Adrenal gland (tissue), 12 donors: Measurements from ENCODE around the gene LAMTOR1. TPM values are rescaled to one million over a fixed set of nuclear protein-coding genes. Genes with fewer than 3 reads are reported as not detected.

Experiments
- DNase-seq, 7 donors: peaks; one replicate each; pipeline ENCODE4 v3.0.0-alpha.2; 2019 to 2020
- H3K27ac ChIP-seq, 5 donors: fragments of 200-600 bp; sonication (generic) in 4 of 5; 1 replicate in 3 of 5; 2 replicates in 2 of 5; pipeline versions ENCODE4 v1.5.1 to v1.8.0; 2016 to 2020; ENCODE audit warnings: mild to moderate bottlenecking in 1 of 5
- H3K27me3 ChIP-seq: fragments of 200-600 bp; 2 replicates; pipeline ENCODE4 v1.8.0; 2021
- H3K36me3 ChIP-seq, 2 donors: fragments of 200-600 bp; replicated peaks in 1 of 2; 1 replicate in 1 of 2; 2 replicates in 1 of 2; pipeline versions ENCODE4 v1.5.1 to v1.8.0; 2018 to 2022
- H3K4me1 ChIP-seq, 2 donors: fragments of 200-600 bp; replicated peaks in 1 of 2; 1 replicate in 1 of 2; 2 replicates in 1 of 2; pipeline versions ENCODE4 v1.5.1 to v1.8.0; 2018 to 2021
- H3K4me3 ChIP-seq, 4 donors: fragments of 200-600 bp; sonication (generic) in 3 of 4; one replicate each; pipeline ENCODE4 v1.5.1; 2016 to 2018
- H3K9me3 ChIP-seq, 3 donors: fragments of 200-600 bp; sonication (generic) in 1 of 3; replicated peaks in 1 of 3; 1 replicate in 2 of 3; 2 replicates in 1 of 3; pipeline versions ENCODE4 v1.5.1 to v1.8.0; 2016 to 2021
- CTCF ChIP-seq, 6 experiments: fragments of 450-650 bp in 4 of 6; fragments of 200-600 bp in 2 of 6; sonication (generic) in 1 of 6; IDR thresholded peaks; 1 replicate in 5 of 6; 2 replicates in 1 of 6; pipeline versions ENCODE4 v1.5.1 to v1.8.0; 2016 to 2021; ENCODE audit warnings: antibody characterized with exemption in 6 of 6, mild to moderate bottlenecking in 2 of 6, moderate library complexity in 1 of 6
- POLR2A ChIP-seq, 2 donors: fragments of 450-650 bp; IDR thresholded peaks; one replicate each; pipeline ENCODE4 v1.6.1; 2017; ENCODE audit warnings: antibody characterized with exemption in 2 of 2, mild to moderate bottlenecking in 2 of 2, moderate library complexity in 1 of 2
- WGBS, 4 donors: extraction: QIAGEN DNeasy Blood & Tissue Kit in 2 of 4; methylation state at CpG; one replicate each; pipeline versions ENCODE4 v1.1.5 to v1.1.7; 2013 to 2017; 5-methylcytosine and 5-hydroxymethylcytosine counted together
- intact Hi-C, 2 donors: fragments of 100-400 bp; cut with DNase I; formaldehyde crosslinking; loops; one replicate each; pipeline versions ENCODE4 v1.14.1 to v1.15.0; 2022 to 2023
- polyA plus RNA-seq, 3 donors: library from polyadenylated mRNA; stranded (reverse); fragments of 200-250 nt in 2 of 3; fragments of 350-450 nt in 1 of 3; fragmentation: Illumina TruSeq in 1 of 3; extraction: RNeasy Lipid Tissue Mini Kit (QIAGEN cat#74804) in 1 of 3; gene quantifications; one replicate each; pipeline ENCODE4 v1.2.3, GENCODE V29; 2013 to 2014
- total RNA-seq, 9 donors: library from RNA; depleted of rRNA in 4 of 9; stranded (reverse); fragments of >200 nt in 4 of 9; fragments of 120-200 nt in 1 of 9; fragmentation: NEBNext Ultra II Directional in 1 of 9; extraction: Animal tissue kit (Norgen Biotek cat#: 25700) in 1 of 9; gene quantifications; one replicate each; pipeline versions ENCODE4 v1.1.0 to v1.2.4, GENCODE V29; 2013 to 2023
- donor health status: healthy with polysubstance abuse.
- donor health status: Bipolar disorder and iron deficiency.
- donor health status: DM: yes; HTN: yes; CAD: no.
- donor health status: DM: no; HTN: no; CAD: no.
- donor health status: DM: no; HTN: no; CAD: no.
- donor health status: DM: yes; HTN: yes; CAD: no.

Gene LAMTOR1
- total and polyA plus RNA-seq, 12 donors, result 86.1 to 297 (median 138) TPM

DNA sequence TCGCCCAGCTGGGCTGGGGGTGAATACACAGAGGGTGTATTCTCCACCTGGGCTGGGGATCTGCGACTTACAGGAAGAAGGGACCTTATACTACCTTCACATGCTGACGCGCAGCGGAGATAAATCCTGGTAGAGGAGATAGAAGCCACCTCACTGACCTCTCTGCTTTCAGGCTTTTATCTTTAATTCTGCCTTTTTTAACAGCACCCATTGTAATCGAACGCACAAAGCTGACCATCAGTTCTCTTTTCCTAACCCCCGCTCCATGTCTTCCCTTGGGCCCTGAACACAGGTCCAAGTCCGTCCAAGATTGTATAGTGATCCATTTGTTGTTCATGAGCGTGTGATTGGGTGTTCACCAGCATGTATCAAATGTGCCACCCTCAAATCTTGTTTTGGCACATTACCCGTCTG is 664 bp upstream of the LAMTOR1 start:
- 78 to 85% (median 81%) methylated on average over 11 of the region's 11 CpGs for WGBS, 4 donors
- Histone ChIP-seq H3K27me3 (no peaks in the 10 kb centered on the region), H3K9me3 (no peaks in the 10 kb centered on the region), H3K27ac (peak overlapping the region in 4 of 5 donors; percentile 71 to 95 (median 86)), H3K4me1 (peaks cover 35 to 41% of the 10 kb centered on the region in 2 donors), H3K4me3 (peak overlapping the region in 2 of 4 donors; percentile 91), H3K36me3 (peaks cover 0 to 6% of the 10 kb centered on the region in 2 donors)
- TF ChIP-seq POLR2A (IDR thresholded peaks at IDR 0.05), result no peak
- peak in 1 of 6 experiments; percentile 35 for TF ChIP-seq CTCF (IDR thresholded peaks at IDR 0.05)
- intact Hi-C loops, result loop anchor here in 1 of 2 donors (10.0 kb wide), 1 partner anchor 331 kb away; the partner anchor contains the start of gene CLPB
- DNase-seq, result no peak

GRCh38 chr11:72102631-72102945 is 509 bp downstream of the LAMTOR1 start:
- Histone ChIP-seq H3K27me3 (no peaks in the 10 kb centered on the region), H3K27ac (peak overlapping the region in 4 of 5 donors; percentile 83 to 95 (median 92)), H3K4me1 (peaks cover 35 to 41% of the 10 kb centered on the region in 2 donors), H3K36me3 (peaks cover 0 to 18% of the 10 kb centered on the region in 2 donors), H3K4me3 (peak overlapping the region; percentile 58 to 91 (median 82)), H3K9me3 (no peaks in the 10 kb centered on the region)
- TF ChIP-seq POLR2A (IDR thresholded peaks at IDR 0.05), result no peak
- no peak for TF ChIP-seq CTCF (IDR thresholded peaks at IDR 0.05)
- intact Hi-C loops, result loop anchor here in 1 of 2 donors (10.0 kb wide), 1 partner anchor 332 kb away; the partner anchor contains the start of gene CLPB
- 1 to 3% (median 2%) methylated on average over 8 to 9 of the region's 9 CpGs for WGBS, 4 donors
- DNase-seq, result no peak

DNA sequence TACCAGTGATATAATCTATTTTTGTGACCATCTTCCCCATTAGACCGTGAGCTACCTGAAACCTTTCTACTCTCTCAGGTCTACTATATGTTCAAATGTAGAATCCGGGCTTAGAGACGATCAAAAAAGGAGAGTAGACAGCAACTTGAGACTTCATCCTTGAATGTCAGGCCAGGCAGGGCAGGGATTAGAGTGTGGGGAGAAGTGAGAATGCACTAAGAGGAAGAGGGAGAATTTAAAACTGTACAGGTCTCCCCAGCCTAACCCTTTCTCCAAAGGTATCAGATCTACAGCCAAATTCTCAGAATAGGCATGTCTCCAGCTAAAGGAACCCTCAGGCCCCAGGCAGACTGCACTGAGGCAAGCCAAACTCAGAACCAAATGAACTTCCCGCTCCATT is 935 bp downstream of the LAMTOR1 start:
- no peaks in the 10 kb centered on the region for H3K9me3 ChIP-seq
- TF ChIP-seq POLR2A (IDR thresholded peaks at IDR 0.05) (no peak), CTCF (IDR thresholded peaks at IDR 0.05) (no peak)
- no peak for DNase-seq
- peak overlapping the region in 4 of 5 donors; percentile 83 to 95 (median 92) for H3K27ac ChIP-seq
- H3K27me3 ChIP-seq, result no peaks in the 10 kb centered on the region
- intact Hi-C loops, result loop anchor here in 1 of 2 donors (10.0 kb wide), 1 partner anchor 333 kb away; the partner anchor contains the start of gene CLPB
- WGBS, 4 donors, result 33 to 43% (median 40%) methylated on average over 4 of the region's 4 CpGs
- peak overlapping the region in 3 of 4 donors; percentile 58 to 91 (median 91) for H3K4me3 ChIP-seq
- peaks cover 0 to 22% of the 10 kb centered on the region in 2 donors for H3K36me3 ChIP-seq
- H3K4me1 ChIP-seq, result peaks cover 35 to 41% of the 10 kb centered on the region in 2 donors

GRCh38 chr11:72100462-72100861 is 2.6 kb downstream of the LAMTOR1 start:
- no peak for DNase-seq
- TF ChIP-seq POLR2A (IDR thresholded peaks at IDR 0.05) (no peak), CTCF (IDR thresholded peaks at IDR 0.05) (no peak)
- no peak overlapping the region for H3K4me3 ChIP-seq
- H3K27me3 ChIP-seq, result no peaks in the 10 kb centered on the region
- peaks cover 0 to 27% of the 10 kb centered on the region in 2 donors for H3K36me3 ChIP-seq
- 71 to 100% (median 93%) methylated on average over 1 of the region's 1 CpG for WGBS, 4 donors
- intact Hi-C loops, result loop anchor here in 1 of 2 donors (10.0 kb wide), 1 partner anchor 334 kb away; the partner anchor contains the start of gene CLPB
- peak overlapping the region in 1 of 5 donors; percentile 62 for H3K27ac ChIP-seq
- H3K9me3 ChIP-seq, result no peaks in the 10 kb centered on the region
- peaks cover 35 to 41% of the 10 kb centered on the region in 2 donors for H3K4me1 ChIP-seq
